HG03558 (cell line): ENCODE results near the gene HMGA1.
"Not testable (repeated sequence)": the region's sequence is repeated elsewhere in the genome, so short reads cannot be mapped to it uniquely, and the experiment has no call there.

Experiments
- ATAC-seq: cut with Tn5 transposase; IDR thresholded peaks from one replicate; pipeline ENCODE4 v1.9.1; 2021; ENCODE audit warnings: moderate number of reproducible peaks; ENCODE audit not compliant: unreplicated experiment; ENCODE audit errors: extremely low read depth

Gene HMGA1

GRCh38 chr6:34252395-34252794, 15.7 kb downstream of the HMGA1 start:
- ATAC-seq = not testable (repeated sequence)

- ATAC-seq = no peak
These were observed 22.9 kb downstream of the HMGA1 start for GRCh38 chr6:34259529-34260069.

- no peak for ATAC-seq
These were observed 24.0 kb downstream of the HMGA1 start for GRCh38 chr6:34260576-34261267.

- not testable (repeated sequence) for ATAC-seq
These were observed 26.8 kb downstream of the HMGA1 start for GRCh38 chr6:34263484-34263883.

GRCh38 chr6:34267746-34268145, 31.1 kb downstream of the HMGA1 start:
- no peak for ATAC-seq

GRCh38 chr6:34269132-34269531, 32.5 kb downstream of the HMGA1 start:
- not testable (repeated sequence) for ATAC-seq

- not testable (repeated sequence) for ATAC-seq
These were observed 33.1 kb downstream of the HMGA1 start for GRCh38 chr6:34269658-34270341.

- ATAC-seq = no peak
These were observed 35.6 kb downstream of the HMGA1 start for GRCh38 chr6:34272013-34272926.

- no peak for ATAC-seq
These were observed 36.7 kb downstream of the HMGA1 start for GRCh38 chr6:34273242-34273805.

- no peak for ATAC-seq
These were observed 37.5 kb downstream of the HMGA1 start for GRCh38 chr6:34274129-34274528.

GRCh38 chr6:34275128-34275804, 38.6 kb downstream of the HMGA1 start:
- no peak for ATAC-seq

GRCh38 chr6:34276191-34276590, 39.5 kb downstream of the HMGA1 start:
- no peak for ATAC-seq

- no peak for ATAC-seq
These were observed 40.4 kb downstream of the HMGA1 start for GRCh38 chr6:34276881-34277762.

- no peak for ATAC-seq
These were observed 41.1 kb downstream of the HMGA1 start for GRCh38 chr6:34277763-34278112.

GRCh38 chr6:34278833-34279232, 42.2 kb downstream of the HMGA1 start:
- no peak for ATAC-seq

GRCh38 chr6:34280216-34280615, 43.5 kb downstream of the HMGA1 start:
- no peak for ATAC-seq

- ATAC-seq = no peak
These were observed 45.1 kb downstream of the HMGA1 start for GRCh38 chr6:34281702-34282334.
